Mesenchymal stem cell (in vitro differentiated cells and primary cell): ENCODE results near the gene CTNND1.
"Not testable (repeated sequence)": the region's sequence is repeated elsewhere in the genome, so short reads cannot be mapped to it uniquely, and the experiment has no call there.

Experiments used
- DNase-seq: peaks from one replicate; pipeline ENCODE4 v3.0.0-alpha.2; 2013
- H2AFZ ChIP-seq: one replicate; pipeline ENCODE4 v1.6.1; 2013; ENCODE audit warnings: low read depth, mild to moderate bottlenecking, control low read depth, inconsistent platforms, low read length, moderate library complexity
- H2AK5ac ChIP-seq: 2 replicates; pipeline ENCODE4 v1.6.1; 2013; ENCODE audit warnings: low read length, moderate library complexity, mild to moderate bottlenecking, inconsistent platforms; ENCODE audit not compliant: severe bottlenecking
- H2BK120ac ChIP-seq: one replicate; pipeline ENCODE4 v1.6.1; 2013; ENCODE audit warnings: low read depth, mild to moderate bottlenecking, inconsistent platforms, low read length, moderate library complexity
- H2BK12ac ChIP-seq, 2 experiments: one replicate each; pipeline ENCODE4 v1.6.1; 2013; ENCODE audit warnings: inconsistent platforms in 2 of 2, low read length in 2 of 2, mild to moderate bottlenecking in 2 of 2, moderate library complexity in 2 of 2, control low read depth in 1 of 2
- H2BK15ac ChIP-seq: one replicate; pipeline ENCODE4 v1.6.1; 2013; ENCODE audit warnings: mild to moderate bottlenecking, low read depth, inconsistent platforms; ENCODE audit not compliant: poor library complexity, severe bottlenecking
- H2BK5ac ChIP-seq: 2 replicates; pipeline ENCODE4 v1.6.1; 2013; ENCODE audit warnings: low read depth, mild to moderate bottlenecking, low read length, control low read depth, inconsistent platforms; ENCODE audit not compliant: poor library complexity, severe bottlenecking
- H3K14ac ChIP-seq, 2 experiments: one replicate each; pipeline ENCODE4 v1.6.1; 2013; ENCODE audit warnings: inconsistent platforms in 2 of 2, low read length in 2 of 2, control low read depth in 1 of 2, mild to moderate bottlenecking in 1 of 2, moderate library complexity in 1 of 2
- H3K18ac ChIP-seq, 2 experiments: one replicate each; pipeline ENCODE4 v1.6.1; 2013; ENCODE audit warnings: inconsistent platforms in 2 of 2, low read length in 2 of 2, control low read depth in 1 of 2, low read depth in 1 of 2, mild to moderate bottlenecking in 1 of 2
- H3K23ac ChIP-seq, 2 experiments: one replicate each; pipeline ENCODE4 v1.6.1; 2013; ENCODE audit warnings: inconsistent platforms in 2 of 2, low read length in 2 of 2, mild to moderate bottlenecking in 2 of 2, moderate library complexity in 2 of 2, control low read depth in 1 of 2
- H3K27ac ChIP-seq: 2 replicates; pipeline ENCODE4 v1.5.1; 2013; ENCODE audit warnings: mild to moderate bottlenecking, moderate library complexity, low read length, control low read depth, inconsistent platforms; ENCODE audit not compliant: poor library complexity, severe bottlenecking
- H3K27me3 ChIP-seq, 2 experiments: 2 replicates each; pipeline versions ENCODE4 v1.6.1 to v1.7.0; 2013; ENCODE audit warnings: low read length in 2 of 2, mild to moderate bottlenecking in 2 of 2, moderate library complexity in 2 of 2, control low read depth in 1 of 2, inconsistent platforms in 1 of 2; ENCODE audit not compliant: control insufficient read depth in 1 of 2, insufficient read depth in 1 of 2
- H3K36me3 ChIP-seq, 2 experiments: 2 replicates each; pipeline versions ENCODE4 v1.6.1 to v1.7.0; 2013; ENCODE audit warnings: low read length in 2 of 2, control low read depth in 1 of 2, inconsistent platforms in 1 of 2, low read depth in 1 of 2, mild to moderate bottlenecking in 1 of 2; ENCODE audit not compliant: insufficient read depth in 2 of 2, control insufficient read depth in 1 of 2
- H3K4ac ChIP-seq, 2 experiments: one replicate each; pipeline ENCODE4 v1.6.1; 2013; ENCODE audit warnings: inconsistent platforms in 2 of 2, low read length in 2 of 2, mild to moderate bottlenecking in 2 of 2, moderate library complexity in 2 of 2, control low read depth in 1 of 2, low read depth in 1 of 2
- H3K4me1 ChIP-seq: 2 replicates; pipeline ENCODE4 v1.6.1; 2013; ENCODE audit warnings: low read depth, low read length, control low read depth; ENCODE audit not compliant: control insufficient read depth, insufficient read depth
- H3K4me2 ChIP-seq: 2 replicates; pipeline ENCODE4 v1.6.1; 2013; ENCODE audit warnings: low read length, mild to moderate bottlenecking, inconsistent platforms; ENCODE audit not compliant: poor library complexity, severe bottlenecking
- H3K4me3 ChIP-seq, 2 experiments: 2 replicates each; pipeline versions ENCODE4 v1.5.1 to v1.7.0; 2013; ENCODE audit warnings: low read length in 2 of 2, mild to moderate bottlenecking in 2 of 2, control low read depth in 1 of 2, low read depth in 1 of 2; ENCODE audit not compliant: insufficient read depth in 1 of 2
- H3K79me1 ChIP-seq: replicated peaks from 2 replicates; pipeline ENCODE4 v1.6.1; 2013; ENCODE audit warnings: mild to moderate bottlenecking, control low read depth, low read length, inconsistent platforms; ENCODE audit not compliant: poor library complexity, severe bottlenecking
- H3K9ac ChIP-seq: 2 replicates; pipeline ENCODE4 v1.7.0; 2013; ENCODE audit warnings: mild to moderate bottlenecking, low read length, moderate library complexity
- H3K9me3 ChIP-seq: 2 replicates; pipeline ENCODE4 v1.7.0; 2013; ENCODE audit warnings: mild to moderate bottlenecking, low read length; ENCODE audit not compliant: control insufficient read depth
- H4K8ac ChIP-seq: one replicate; pipeline ENCODE4 v1.6.1; 2013; ENCODE audit warnings: inconsistent platforms, mild to moderate bottlenecking, low read length, moderate library complexity
- H4K91ac ChIP-seq: one replicate; pipeline ENCODE4 v1.6.1; 2013; ENCODE audit warnings: mild to moderate bottlenecking, low read length, inconsistent platforms
- WGBS: methylation state at CpG from one replicate; pipeline ENCODE4 v1.1.7; 2013; ENCODE audit warnings: mixed read lengths; 5-methylcytosine and 5-hydroxymethylcytosine counted together

CTNND1 gene

GRCh38 chr11:57834852-57835251, 73.2 kb downstream of the CTNND1 start:
- Histone ChIP-seq H3K27me3 (no peaks in the 10 kb centered on the region), H3K4me1 (no peaks in the 10 kb centered on the region), H3K9ac (no peak overlapping the region), H3K18ac (no peak overlapping the region), H4K8ac (no peak overlapping the region), H2BK5ac (no peak overlapping the region), H2AFZ (no peak overlapping the region), H3K79me1 (no peaks in the 10 kb centered on the region), H2BK12ac (no peak overlapping the region), H4K91ac (no peak overlapping the region), H3K4me2 (no peak overlapping the region), H3K9me3 (no peaks in the 10 kb centered on the region), H2BK120ac (no peak overlapping the region), H3K14ac (no peak overlapping the region), H3K4me3 (no peak overlapping the region), H3K27ac (no peak overlapping the region), H3K36me3 (no peaks in the 10 kb centered on the region), H3K4ac (no peak overlapping the region), H2BK15ac (no peak overlapping the region), H2AK5ac (no peak overlapping the region), H3K23ac (no peak overlapping the region)
- no peak for DNase-seq
- 83% methylated on average over 1 of the region's 1 CpG for WGBS

- not testable (repeated sequence) for H3K14ac ChIP-seq, H2BK12ac ChIP-seq, H3K4me1 ChIP-seq, H3K18ac ChIP-seq, H4K91ac ChIP-seq, H4K8ac ChIP-seq, H3K79me1 ChIP-seq, H3K4me2 ChIP-seq, H3K36me3 ChIP-seq, H2AFZ ChIP-seq, H3K23ac ChIP-seq, H3K4me3 ChIP-seq, H3K9ac ChIP-seq, H3K27me3 ChIP-seq, H2BK5ac ChIP-seq, DNase-seq, H2BK120ac ChIP-seq, H2AK5ac ChIP-seq, H3K9me3 ChIP-seq, H3K27ac ChIP-seq, H3K4ac ChIP-seq, H2BK15ac ChIP-seq
- 71% methylated on average over 1 of the region's 3 CpGs for WGBS
Observed at GRCh38 chr11:57838609-57839008, 77.0 kb downstream of the CTNND1 start.

- no peak overlapping the region for H4K8ac ChIP-seq
- no peak overlapping the region for H3K4me3 ChIP-seq
- no peak overlapping the region for H2AK5ac ChIP-seq
- H3K27ac ChIP-seq: no peak overlapping the region
- H2AFZ ChIP-seq: no peak overlapping the region
- H3K79me1 ChIP-seq: no peaks in the 10 kb centered on the region
- no peak overlapping the region for H3K4me2 ChIP-seq
- no peak overlapping the region for H3K4ac ChIP-seq
- peaks cover 0 to 5% of the 10 kb centered on the region in 2 experiments for H3K27me3 ChIP-seq
- no peak overlapping the region for H3K18ac ChIP-seq
- no peak overlapping the region for H4K91ac ChIP-seq
- H2BK5ac ChIP-seq: no peak overlapping the region
- no peak overlapping the region for H3K23ac ChIP-seq
- H3K9ac ChIP-seq: no peak overlapping the region
- no peak for DNase-seq
- H3K9me3 ChIP-seq: peaks cover 4% of the 10 kb centered on the region
- no peaks in the 10 kb centered on the region for H3K36me3 ChIP-seq
- no peak overlapping the region for H2BK120ac ChIP-seq
- H3K4me1 ChIP-seq: no peaks in the 10 kb centered on the region
- H2BK15ac ChIP-seq: no peak overlapping the region
- H2BK12ac ChIP-seq: no peak overlapping the region
- no CpG with 5 or more reads among the region's 1 CpG for WGBS
- no peak overlapping the region for H3K14ac ChIP-seq
Observed at GRCh38 chr11:57842873-57843272, 81.3 kb downstream of the CTNND1 start.

- H3K4me1 ChIP-seq: no peaks in the 10 kb centered on the region
- H2BK5ac ChIP-seq: no peak overlapping the region
- no peak overlapping the region for H4K8ac ChIP-seq
- no peak overlapping the region for H2AK5ac ChIP-seq
- H2AFZ ChIP-seq: no peak overlapping the region
- H2BK15ac ChIP-seq: no peak overlapping the region
- H3K4me2 ChIP-seq: no peak overlapping the region
- H3K23ac ChIP-seq: no peak overlapping the region
- no peak overlapping the region for H3K18ac ChIP-seq
- H3K4me3 ChIP-seq: no peak overlapping the region
- H2BK12ac ChIP-seq: no peak overlapping the region
- no peak overlapping the region for H4K91ac ChIP-seq
- H3K4ac ChIP-seq: no peak overlapping the region
- H3K27ac ChIP-seq: no peak overlapping the region
- no peak overlapping the region for H2BK120ac ChIP-seq
- no peaks in the 10 kb centered on the region for H3K9me3 ChIP-seq
- DNase-seq: no peak
- no peak overlapping the region for H3K14ac ChIP-seq
- no peaks in the 10 kb centered on the region for H3K36me3 ChIP-seq
- no peak overlapping the region for H3K9ac ChIP-seq
- no peaks in the 10 kb centered on the region for H3K79me1 ChIP-seq
- no peaks in the 10 kb centered on the region for H3K27me3 ChIP-seq
Observed at GRCh38 chr11:57867966-57868365, 106.4 kb downstream of the CTNND1 start.
